Spleen (tissue), 11 donors: ENCODE results near the gene HPCAL4. TPM values are rescaled to one million over a fixed set of nuclear protein-coding genes. Genes with fewer than 3 reads are reported as not detected.

Experiments
- DNase-seq: peaks from one replicate; pipeline ENCODE4 v3.0.0-alpha.2; 2020
- H3K27ac ChIP-seq, 8 donors: fragments of 200-600 bp; sonication (generic) in 7 of 8; 1 replicate in 4 of 8; 2 replicates in 4 of 8; pipeline versions ENCODE4 v1.5.0 to v1.8.0; 2016 to 2021; ENCODE audit warnings: inconsistent platforms in 4 of 8, mild to moderate bottlenecking in 4 of 8, moderate library complexity in 1 of 8
- H3K27me3 ChIP-seq, 7 donors: fragments of 200-600 bp; sonication (generic) in 6 of 7; replicated peaks in 1 of 7; 1 replicate in 4 of 7; 2 replicates in 3 of 7; pipeline versions ENCODE4 v1.5.0 to v1.8.0; 2016 to 2021; ENCODE audit warnings: inconsistent platforms in 3 of 7, mild to moderate bottlenecking in 1 of 7
- H3K36me3 ChIP-seq, 6 donors: fragments of 200-600 bp; sonication (generic) in 5 of 6; 1 replicate in 4 of 6; 2 replicates in 2 of 6; pipeline versions ENCODE4 v1.5.0 to v1.8.0; 2016 to 2021; ENCODE audit warnings: inconsistent platforms in 2 of 6
- H3K4me1 ChIP-seq, 6 donors: fragments of 200-600 bp; sonication (generic) in 5 of 6; 1 replicate in 3 of 6; 2 replicates in 3 of 6; pipeline versions ENCODE4 v1.5.0 to v1.8.0; 2016 to 2021; ENCODE audit warnings: inconsistent platforms in 3 of 6
- H3K4me3 ChIP-seq, 8 donors: fragments of 200-600 bp; sonication (generic) in 7 of 8; 1 replicate in 4 of 8; 2 replicates in 4 of 8; pipeline versions ENCODE4 v1.5.0 to v1.8.0; 2016 to 2021; ENCODE audit warnings: inconsistent platforms in 4 of 8, mild to moderate bottlenecking in 4 of 8, moderate library complexity in 2 of 8
- H3K9me3 ChIP-seq, 8 donors: fragments of 200-600 bp; sonication (generic) in 7 of 8; 1 replicate in 4 of 8; 2 replicates in 4 of 8; pipeline versions ENCODE4 v1.5.0 to v1.8.0; 2016 to 2021; ENCODE audit warnings: inconsistent platforms in 4 of 8
- POLR2A ChIP-seq, 3 donors: fragments of 450-650 bp; IDR thresholded peaks; one replicate each; pipeline ENCODE4 v1.5.1; 2017; ENCODE audit warnings: antibody characterized with exemption in 3 of 3, mild to moderate bottlenecking in 1 of 3
- POLR2AphosphoS5 ChIP-seq, 3 donors: sonication (generic); formaldehyde crosslinking; IDR thresholded peaks; one replicate each; pipeline ENCODE4 v1.5.1; 2017; ENCODE audit warnings: antibody characterized with exemption in 3 of 3
- WGBS, 5 donors: extraction: QIAGEN DNeasy Blood & Tissue Kit in 3 of 5; methylation state at CpG; one replicate each; pipeline versions ENCODE4 v1.1.5 to v1.1.7; 2013 to 2018; 5-methylcytosine and 5-hydroxymethylcytosine counted together
- intact Hi-C: fragments of 100-400 bp; cut with DNase I; formaldehyde crosslinking; loops from one replicate; pipeline ENCODE4 v1.15.0; 2023; ENCODE audit warnings: low total_unique reads
- polyA plus RNA-seq, 3 donors: library from polyadenylated mRNA; stranded (reverse); fragments of 200-250 nt; gene quantifications; one replicate each; pipeline ENCODE4 v1.2.1, GENCODE V29; 2013
- total RNA-seq, 7 donors: library from RNA; depleted of rRNA in 3 of 7; stranded (reverse); fragments of >200 nt in 3 of 7; fragmentation: NEBNext Ultra II Directional in 4 of 7; extraction: Animal tissue kit (Norgen Biotek cat#: 25700) in 4 of 7; gene quantifications; one replicate each; pipeline versions ENCODE4 v1.1.0 to v1.2.1, GENCODE V29; 2016 to 2021
- TF ChIP-seq, protein P1 (sequence below), 11 experiments: fragments of 200-600 bp in 7 of 11; fragments of 450-650 bp in 4 of 11; sonication (generic) in 4 of 11; IDR thresholded peaks in 8 of 11; conservative IDR thresholded peaks in 3 of 11; 1 replicate in 7 of 11; 2 replicates in 4 of 11; pipeline versions ENCODE4 v1.4.0 to v1.8.0; 2016 to 2021; ENCODE audit warnings: antibody characterized with exemption in 11 of 11, inconsistent platforms in 4 of 11, mild to moderate bottlenecking in 1 of 11
- donor health status: healthy with polysubstance abuse.
- donor health status: DM: no; HTN: no; CAD: no; lungs with moderate emphysema.
- donor health status: DM: no; HTN: no; CAD: no.
- donor health status: Bipolar disorder and iron deficiency.
- donor health status: healthy.
- donor health status: DM: no; HTN: no; CAD: no.
- donor health status: DM: yes; HTN: yes; CAD: no.

The HPCAL4 gene
- total and polyA plus RNA-seq, 10 donors: 0.10 to 0.70 (median 0.39) TPM

DNA sequence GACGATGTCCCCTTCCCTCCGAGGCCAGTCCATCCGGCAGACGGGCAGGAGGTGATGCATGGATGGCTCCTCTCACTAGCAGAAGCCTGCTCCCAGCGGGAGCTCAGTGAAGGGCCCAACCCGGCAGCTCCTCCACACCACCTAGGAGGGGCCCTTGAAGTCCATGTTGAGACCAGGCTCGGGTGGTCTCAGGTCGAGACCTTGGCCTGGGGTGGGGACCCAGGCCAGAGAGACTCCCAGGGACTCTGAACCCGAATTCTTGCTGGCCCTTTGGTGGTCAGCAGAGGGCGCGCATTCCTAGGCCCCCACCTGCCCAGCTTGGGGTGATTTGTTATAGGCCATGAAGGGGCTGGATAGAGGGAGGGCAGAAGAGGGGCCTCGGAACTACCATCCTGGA, 18.7 kb downstream of the HPCAL4 start:
- Histone ChIP-seq H3K4me1 (peaks cover 8 to 21% (median 16%) of the 10 kb centered on the region in 6 donors), H3K27ac (no peak overlapping the region), H3K36me3 (no peaks in the 10 kb centered on the region), H3K9me3 (no peaks in the 10 kb centered on the region), H3K27me3 (peaks cover 0 to 63% (median 26%) of the 10 kb centered on the region in 7 donors), H3K4me3 (peak overlapping the region in 5 of 8 donors; percentile 29 to 63 (median 39))
- WGBS, 5 donors: 8 to 30% (median 27%) methylated on average over 7 to 12 of the region's 12 CpGs
- intact Hi-C loops: no loop called here
- TF ChIP-seq POLR2A (IDR thresholded peaks at IDR 0.05): no peak
- TF ChIP-seq, protein P1, sequence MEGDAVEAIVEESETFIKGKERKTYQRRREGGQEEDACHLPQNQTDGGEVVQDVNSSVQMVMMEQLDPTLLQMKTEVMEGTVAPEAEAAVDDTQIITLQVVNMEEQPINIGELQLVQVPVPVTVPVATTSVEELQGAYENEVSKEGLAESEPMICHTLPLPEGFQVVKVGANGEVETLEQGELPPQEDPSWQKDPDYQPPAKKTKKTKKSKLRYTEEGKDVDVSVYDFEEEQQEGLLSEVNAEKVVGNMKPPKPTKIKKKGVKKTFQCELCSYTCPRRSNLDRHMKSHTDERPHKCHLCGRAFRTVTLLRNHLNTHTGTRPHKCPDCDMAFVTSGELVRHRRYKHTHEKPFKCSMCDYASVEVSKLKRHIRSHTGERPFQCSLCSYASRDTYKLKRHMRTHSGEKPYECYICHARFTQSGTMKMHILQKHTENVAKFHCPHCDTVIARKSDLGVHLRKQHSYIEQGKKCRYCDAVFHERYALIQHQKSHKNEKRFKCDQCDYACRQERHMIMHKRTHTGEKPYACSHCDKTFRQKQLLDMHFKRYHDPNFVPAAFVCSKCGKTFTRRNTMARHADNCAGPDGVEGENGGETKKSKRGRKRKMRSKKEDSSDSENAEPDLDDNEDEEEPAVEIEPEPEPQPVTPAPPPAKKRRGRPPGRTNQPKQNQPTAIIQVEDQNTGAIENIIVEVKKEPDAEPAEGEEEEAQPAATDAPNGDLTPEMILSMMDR (IDR thresholded peaks at IDR 0.05 in 8 of 11, conservative IDR thresholded peaks at IDR 0.05 in 3 of 11): peak in 6 of 11 experiments; percentile 18 to 51 (median 37)
- DNase-seq: no peak

DNA sequence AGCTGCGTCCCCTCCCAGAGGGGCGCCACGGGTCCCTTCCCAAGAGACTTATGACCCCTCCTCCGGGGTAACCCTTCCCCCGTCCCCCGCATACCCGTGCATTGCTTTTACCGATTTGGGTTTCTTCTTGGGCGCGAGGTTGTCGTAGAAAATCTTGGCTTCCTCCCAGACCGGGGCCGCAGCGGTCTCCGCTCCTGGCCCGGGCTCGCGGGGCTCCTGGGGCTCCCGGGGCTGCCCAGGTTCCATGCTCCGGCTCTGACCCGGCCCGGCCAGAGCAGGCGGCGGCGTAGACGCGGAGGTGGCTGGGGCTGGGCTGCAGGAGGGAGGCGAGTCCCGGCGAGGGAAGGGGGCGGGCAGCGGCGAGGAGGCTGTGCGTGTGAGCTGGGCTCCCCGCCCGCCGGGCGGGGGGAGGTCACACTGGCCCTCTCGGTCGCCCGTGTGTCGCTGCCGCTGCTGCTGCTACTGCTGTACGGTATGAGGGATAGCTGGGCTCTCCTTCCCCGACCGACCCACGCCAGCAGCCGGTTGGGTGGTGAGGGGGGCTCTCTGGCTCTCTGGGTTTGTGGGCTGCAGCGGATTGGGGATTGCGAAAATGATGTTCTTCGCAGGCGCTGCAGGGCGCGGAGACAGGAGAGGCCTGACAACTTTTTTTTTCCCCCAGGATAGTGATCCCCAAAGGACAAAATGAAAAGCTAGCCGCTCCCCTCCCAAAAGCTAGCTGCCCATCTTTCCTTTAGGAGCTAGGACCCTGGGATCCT, 19.3 kb downstream of the HPCAL4 start, which contains the start of gene NT5C1A:
Gene NT5C1A, minus strand, starts transcription at position 315 of the 758 bp plus-strand sequence. Its CDS starts 69 bp downstream, at position 246.
- no peak within 1 kb of the TSS for H3K27ac ChIP-seq
- H3K27me3 ChIP-seq: peaks cover 0 to 65% (median 26%) of the 10 kb centered on the region in 7 donors
- H3K36me3 ChIP-seq: no peaks in the 10 kb centered on the region
- peak within 1 kb of the TSS; percentile 11 to 63 (median 32) for H3K4me3 ChIP-seq
- intact Hi-C loops: no loop called here
- WGBS, 5 donors: 1 to 3% (median 1%) methylated on average over 27 to 55 of the region's 55 CpGs
- DNase-seq: no peak
- H3K9me3 ChIP-seq: no peaks in the 10 kb centered on the region
- TF ChIP-seq, protein P1 (IDR thresholded peaks at IDR 0.05 in 8 of 11, conservative IDR thresholded peaks at IDR 0.05 in 3 of 11): no peak
- no peak for TF ChIP-seq POLR2AphosphoS5 (IDR thresholded peaks at IDR 0.05)
- no peak for TF ChIP-seq POLR2A (IDR thresholded peaks at IDR 0.05)
- H3K4me1 ChIP-seq: peaks cover 8 to 21% (median 16%) of the 10 kb centered on the region in 6 donors

DNA sequence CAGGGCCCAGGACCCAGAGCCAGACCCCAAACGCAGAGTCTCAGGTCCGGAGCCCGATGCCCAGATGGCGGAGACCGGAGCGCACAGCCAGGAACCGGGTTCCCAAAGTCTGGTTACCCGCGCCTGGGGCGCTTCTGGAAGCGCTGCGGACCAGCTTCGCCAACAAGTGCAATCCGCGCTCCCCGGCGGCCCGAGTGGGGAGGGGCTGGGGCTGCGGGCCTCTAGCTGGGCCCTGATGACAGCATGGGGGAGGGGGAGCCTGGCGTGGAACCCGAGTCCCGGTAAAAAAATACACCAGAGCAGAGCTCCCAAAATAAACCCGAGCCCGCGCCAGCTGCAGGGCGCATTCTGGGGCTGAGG, 19.8 kb downstream of the HPCAL4 start:
- Histone ChIP-seq H3K4me3 (peak overlapping the region; percentile 11 to 63 (median 32)), H3K27ac (no peak overlapping the region), H3K36me3 (no peaks in the 10 kb centered on the region), H3K9me3 (no peaks in the 10 kb centered on the region), H3K27me3 (peaks cover 0 to 65% (median 26%) of the 10 kb centered on the region in 7 donors), H3K4me1 (peaks cover 8 to 21% (median 16%) of the 10 kb centered on the region in 6 donors)
- intact Hi-C loops: no loop called here
- TF ChIP-seq POLR2A (IDR thresholded peaks at IDR 0.05) (no peak), POLR2AphosphoS5 (IDR thresholded peaks at IDR 0.05) (no peak)
- TF ChIP-seq, protein P1 (IDR thresholded peaks at IDR 0.05 in 8 of 11, conservative IDR thresholded peaks at IDR 0.05 in 3 of 11): no peak
- WGBS, 5 donors: 0 to 6% (median 3%) methylated on average over 7 to 26 of the region's 26 CpGs
- DNase-seq: no peak

DNA sequence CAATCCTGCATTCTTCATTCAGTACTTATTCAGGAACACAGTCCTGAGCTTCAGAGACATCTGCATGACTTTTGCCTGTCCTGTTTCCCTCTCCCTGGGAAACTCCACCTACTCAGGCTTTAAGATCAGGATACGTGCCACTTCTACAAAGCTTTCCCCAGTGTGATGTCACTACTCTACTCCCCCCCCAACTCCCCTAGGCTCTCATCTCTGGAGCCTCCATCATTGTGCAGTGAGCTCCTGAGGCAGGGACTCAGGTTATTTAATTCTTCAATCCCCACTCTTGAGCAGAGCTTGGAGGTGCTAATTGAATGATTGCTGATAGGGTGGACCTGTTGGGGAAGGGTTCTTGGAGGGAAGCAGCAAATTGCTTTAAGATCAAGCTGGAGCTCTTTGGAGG, 20.5 kb downstream of the HPCAL4 start:
- 57 to 79% (median 68%) methylated on average over 1 of the region's 1 CpG for WGBS, 5 donors
- TF ChIP-seq POLR2AphosphoS5 (IDR thresholded peaks at IDR 0.05) (no peak), POLR2A (IDR thresholded peaks at IDR 0.05) (no peak)
- TF ChIP-seq, protein P1 (IDR thresholded peaks at IDR 0.05 in 8 of 11, conservative IDR thresholded peaks at IDR 0.05 in 3 of 11): no peak
- H3K4me1 ChIP-seq: peaks cover 8 to 21% (median 16%) of the 10 kb centered on the region in 6 donors
- no peaks in the 10 kb centered on the region for H3K36me3 ChIP-seq
- H3K27ac ChIP-seq: no peak overlapping the region
- peaks cover 0 to 69% (median 26%) of the 10 kb centered on the region in 7 donors for H3K27me3 ChIP-seq
- no peak for DNase-seq
- H3K9me3 ChIP-seq: no peaks in the 10 kb centered on the region
- intact Hi-C loops: no loop called here
- H3K4me3 ChIP-seq: no peak overlapping the region
